KMS-11 (cell line): ENCODE measurements around the gene RBM41.
A peak's percentile ranks its signal among the peaks of the same experiment; 100 is the strongest.
"Not testable (repeated sequence)": the region's sequence is repeated elsewhere in the genome, so short reads cannot be mapped to it uniquely, and the experiment has no call there.

Experiments used
- H2AFZ ChIP-seq: fragments of 200-600 bp; sonication (generic); 2 replicates; pipeline ENCODE4 v1.6.1; 2016; ENCODE audit warnings: antibody characterized with exemption, mixed run types, low read depth
- H3K27ac ChIP-seq: fragments of 200-600 bp; sonication (generic); 2 replicates; pipeline ENCODE4 v1.6.1; 2016; ENCODE audit warnings: mild to moderate bottlenecking, mixed run types
- H3K27me3 ChIP-seq: fragments of 200-600 bp; sonication (generic); 2 replicates; pipeline ENCODE4 v1.6.1; 2017; ENCODE audit warnings: mild to moderate bottlenecking, low read depth, mixed run types, moderate library complexity; ENCODE audit not compliant: insufficient read depth
- H3K36me3 ChIP-seq: fragments of 200-600 bp; sonication (generic); 2 replicates; pipeline ENCODE4 v1.6.1; 2017; ENCODE audit warnings: mild to moderate bottlenecking, mixed run types; ENCODE audit not compliant: insufficient read depth
- H3K4me1 ChIP-seq: fragments of 200-600 bp; sonication (generic); 2 replicates; pipeline ENCODE4 v1.6.1; 2016; ENCODE audit warnings: mild to moderate bottlenecking, low read depth, mixed run types; ENCODE audit not compliant: poor library complexity, severe bottlenecking
- H3K4me2 ChIP-seq: fragments of 200-600 bp; sonication (generic); 2 replicates; pipeline ENCODE4 v1.7.0; 2016; ENCODE audit warnings: mild to moderate bottlenecking, mixed run types
- H3K4me3 ChIP-seq: fragments of 200-600 bp; sonication (generic); IDR thresholded peaks from 2 replicates; pipeline ENCODE4 v1.6.1; 2017; ENCODE audit warnings: low read depth, low read length, mixed read lengths; ENCODE audit not compliant: insufficient read depth
- H3K79me2 ChIP-seq: fragments of 200-600 bp; sonication (generic); 2 replicates; pipeline ENCODE4 v1.6.1; 2016; ENCODE audit warnings: low read depth, mixed run types; ENCODE audit not compliant: insufficient read depth
- H3K9ac ChIP-seq: fragments of 200-600 bp; sonication (generic); 2 replicates; pipeline ENCODE4 v1.6.1; 2016; ENCODE audit warnings: mild to moderate bottlenecking, mixed run types
- H4K20me1 ChIP-seq: fragments of 200-600 bp; sonication (generic); 2 replicates; pipeline ENCODE4 v1.6.1; 2016; ENCODE audit warnings: mild to moderate bottlenecking, mixed run types; ENCODE audit not compliant: insufficient read depth
- TF ChIP-seq, protein P1 (sequence below): fragments of 200-600 bp; sonication (generic); conservative IDR thresholded peaks from 2 replicates; pipeline ENCODE4 v1.6.1; 2017; ENCODE audit warnings: low read depth, mild to moderate bottlenecking, antibody characterized with exemption, low read length, moderate library complexity, mixed read lengths

The RBM41 gene

DNA sequence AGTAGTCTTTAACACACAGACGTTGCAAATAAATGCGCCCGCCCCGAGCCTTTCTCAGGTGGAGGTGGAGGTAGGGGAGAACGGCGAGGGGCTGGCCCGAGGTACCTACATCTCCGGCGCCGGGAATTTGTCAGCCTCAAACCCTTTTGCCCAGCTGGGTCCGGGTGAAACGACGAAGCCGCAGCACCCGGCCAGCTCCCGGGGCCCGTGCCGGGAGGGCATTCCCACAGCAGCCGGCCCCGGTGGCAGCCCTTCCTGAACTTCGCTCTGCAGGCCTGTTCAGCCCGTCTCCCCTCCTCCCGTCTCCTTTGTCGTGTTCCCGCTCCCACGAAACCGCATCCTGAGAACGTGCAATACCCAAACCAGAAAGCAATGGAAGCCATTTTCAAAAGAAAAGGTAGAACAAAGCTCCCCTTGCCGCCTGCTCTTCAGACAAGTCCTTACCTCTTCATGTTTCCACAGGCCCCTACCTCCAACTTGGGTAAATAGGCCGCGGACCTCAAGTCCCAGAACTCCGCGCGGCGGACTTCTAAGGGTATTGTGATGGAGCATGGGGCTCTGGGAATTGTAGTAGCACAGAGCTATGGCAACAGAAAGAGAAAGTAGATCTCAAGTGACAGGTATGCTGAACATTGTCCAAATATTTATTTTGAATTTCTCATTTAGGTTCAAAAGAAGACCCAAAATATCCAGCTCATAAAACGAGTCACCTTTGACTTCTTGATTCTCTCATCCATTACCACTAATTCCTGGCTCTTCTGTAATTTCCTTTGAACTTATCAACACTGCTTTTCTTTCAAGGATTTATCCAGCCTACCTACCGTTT lies at the start of gene RBM41:
Gene RBM41 (minus strand): TSS at position 501 of the 826 bp plus-strand sequence. CDS start 49 bp downstream, at position 452.
- Histone ChIP-seq H3K79me2 (peaks cover 11% of the 10 kb centered on the region; the same call in 1 of the 2 replicates), H3K4me1 (peaks cover 11% of the 10 kb centered on the region), H3K27ac (peak within 1 kb of the TSS; percentile 63), H3K4me2 (peak within 1 kb of the TSS; percentile 70), H3K36me3 (peaks cover 2% of the 10 kb centered on the region; the same call in 1 of the 2 replicates), H3K27me3 (no peaks in the 10 kb centered on the region), H4K20me1 (no peaks in the 10 kb centered on the region), H3K9ac (peak within 1 kb of the TSS; percentile 76), H3K4me3 (no peak within 1 kb of the TSS), H2AFZ (peak within 1 kb of the TSS; percentile 87)
- TF ChIP-seq, protein P1, sequence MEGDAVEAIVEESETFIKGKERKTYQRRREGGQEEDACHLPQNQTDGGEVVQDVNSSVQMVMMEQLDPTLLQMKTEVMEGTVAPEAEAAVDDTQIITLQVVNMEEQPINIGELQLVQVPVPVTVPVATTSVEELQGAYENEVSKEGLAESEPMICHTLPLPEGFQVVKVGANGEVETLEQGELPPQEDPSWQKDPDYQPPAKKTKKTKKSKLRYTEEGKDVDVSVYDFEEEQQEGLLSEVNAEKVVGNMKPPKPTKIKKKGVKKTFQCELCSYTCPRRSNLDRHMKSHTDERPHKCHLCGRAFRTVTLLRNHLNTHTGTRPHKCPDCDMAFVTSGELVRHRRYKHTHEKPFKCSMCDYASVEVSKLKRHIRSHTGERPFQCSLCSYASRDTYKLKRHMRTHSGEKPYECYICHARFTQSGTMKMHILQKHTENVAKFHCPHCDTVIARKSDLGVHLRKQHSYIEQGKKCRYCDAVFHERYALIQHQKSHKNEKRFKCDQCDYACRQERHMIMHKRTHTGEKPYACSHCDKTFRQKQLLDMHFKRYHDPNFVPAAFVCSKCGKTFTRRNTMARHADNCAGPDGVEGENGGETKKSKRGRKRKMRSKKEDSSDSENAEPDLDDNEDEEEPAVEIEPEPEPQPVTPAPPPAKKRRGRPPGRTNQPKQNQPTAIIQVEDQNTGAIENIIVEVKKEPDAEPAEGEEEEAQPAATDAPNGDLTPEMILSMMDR = no peak

DNA sequence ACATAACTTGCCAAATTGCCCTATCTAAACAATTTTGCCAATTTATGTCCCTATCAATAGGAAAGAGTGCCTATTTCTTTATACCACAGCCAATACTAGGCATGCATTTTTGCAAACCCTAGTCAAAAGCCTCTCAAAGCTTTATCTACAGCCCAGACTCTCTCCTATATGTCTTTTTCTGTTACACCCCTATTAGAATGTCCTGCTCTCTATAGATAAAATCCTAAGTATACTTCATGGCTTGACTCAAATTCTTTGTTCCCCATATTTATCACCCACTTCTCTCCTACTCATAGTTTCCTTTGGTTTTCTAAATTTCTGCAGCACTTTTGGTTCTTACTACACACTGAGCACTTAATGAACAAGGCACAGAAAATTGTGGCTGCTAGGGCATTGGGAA lies 49.6 kb upstream of the RBM41 start:
- Histone ChIP-seq H4K20me1 (no peaks in the 10 kb centered on the region), H3K79me2 (no peaks in the 10 kb centered on the region), H3K36me3 (no peaks in the 10 kb centered on the region), H3K27me3 (no peaks in the 10 kb centered on the region), H3K4me2 (no peak overlapping the region), H2AFZ (no peak overlapping the region), H3K27ac (no peak overlapping the region), H3K4me1 (no peaks in the 10 kb centered on the region), H3K9ac (no peak overlapping the region), H3K4me3 (no peak overlapping the region)
- TF ChIP-seq, protein P1 = no peak

DNA sequence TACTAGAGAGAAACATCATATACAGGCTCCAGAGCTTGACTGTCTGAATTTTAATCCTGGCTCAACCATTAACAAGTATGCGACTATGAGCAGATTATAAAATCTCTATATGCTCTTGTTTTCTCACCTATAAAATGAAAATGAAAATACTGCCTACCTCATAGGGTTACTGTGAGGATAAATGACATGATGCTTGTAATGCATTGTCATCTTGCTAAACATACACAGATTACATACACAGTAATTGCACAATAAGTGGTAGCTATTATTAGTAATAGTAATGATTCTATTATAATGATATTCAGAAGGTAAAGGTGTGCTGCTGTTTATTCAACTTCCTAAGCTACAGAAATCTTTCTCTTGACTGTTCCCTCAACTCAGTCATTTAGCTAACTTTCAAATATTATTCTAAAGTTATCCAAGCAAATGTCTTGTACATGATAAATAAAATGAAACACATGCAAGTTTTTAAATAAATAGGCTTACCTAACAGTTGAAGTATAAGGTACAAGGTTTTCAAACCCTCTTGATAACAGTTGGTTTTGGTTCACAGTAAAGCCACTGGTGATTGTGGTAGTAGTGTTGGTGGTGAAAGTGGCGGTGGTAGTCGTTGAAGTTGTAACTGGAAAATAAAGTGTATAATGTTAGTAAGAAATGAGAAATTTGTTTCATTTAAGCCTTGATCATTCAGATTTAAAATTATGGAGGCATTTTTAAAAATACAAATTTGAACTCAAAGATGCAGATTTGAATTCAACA lies 48.7 kb upstream of the RBM41 start:
- Histone ChIP-seq H3K4me3 (no peak overlapping the region), H3K36me3 (no peaks in the 10 kb centered on the region), H3K79me2 (no peaks in the 10 kb centered on the region), H2AFZ (no peak overlapping the region), H4K20me1 (no peaks in the 10 kb centered on the region), H3K27me3 (no peaks in the 10 kb centered on the region), H3K27ac (no peak overlapping the region), H3K9ac (no peak overlapping the region), H3K4me1 (no peaks in the 10 kb centered on the region), H3K4me2 (no peak overlapping the region)
- TF ChIP-seq, protein P1 = no peak

DNA sequence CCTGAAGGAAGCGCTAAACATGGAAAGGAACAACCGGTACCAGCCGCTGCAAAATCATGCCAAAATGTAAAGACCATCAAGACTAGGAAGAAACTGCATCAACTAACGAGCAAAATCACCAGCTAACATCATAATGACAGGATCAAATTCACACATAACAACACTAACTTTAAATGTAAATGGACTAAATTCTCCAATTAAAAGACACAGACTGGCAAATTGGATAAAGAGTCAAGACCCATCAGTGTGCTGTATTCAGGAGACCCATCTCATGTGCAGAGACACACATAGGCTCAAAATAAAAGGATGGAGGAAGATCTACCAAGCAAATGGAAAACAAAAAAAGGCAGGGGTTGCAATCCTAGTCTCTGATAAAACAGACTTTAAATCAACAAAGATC lies 39.0 kb upstream of the RBM41 start:
- H4K20me1 ChIP-seq, H3K36me3 ChIP-seq, H2AFZ ChIP-seq, H3K27ac ChIP-seq, H3K79me2 ChIP-seq, H3K4me1 ChIP-seq, H3K27me3 ChIP-seq, H3K4me2 ChIP-seq, H3K9ac ChIP-seq, H3K4me3 ChIP-seq: not testable (repeated sequence)

DNA sequence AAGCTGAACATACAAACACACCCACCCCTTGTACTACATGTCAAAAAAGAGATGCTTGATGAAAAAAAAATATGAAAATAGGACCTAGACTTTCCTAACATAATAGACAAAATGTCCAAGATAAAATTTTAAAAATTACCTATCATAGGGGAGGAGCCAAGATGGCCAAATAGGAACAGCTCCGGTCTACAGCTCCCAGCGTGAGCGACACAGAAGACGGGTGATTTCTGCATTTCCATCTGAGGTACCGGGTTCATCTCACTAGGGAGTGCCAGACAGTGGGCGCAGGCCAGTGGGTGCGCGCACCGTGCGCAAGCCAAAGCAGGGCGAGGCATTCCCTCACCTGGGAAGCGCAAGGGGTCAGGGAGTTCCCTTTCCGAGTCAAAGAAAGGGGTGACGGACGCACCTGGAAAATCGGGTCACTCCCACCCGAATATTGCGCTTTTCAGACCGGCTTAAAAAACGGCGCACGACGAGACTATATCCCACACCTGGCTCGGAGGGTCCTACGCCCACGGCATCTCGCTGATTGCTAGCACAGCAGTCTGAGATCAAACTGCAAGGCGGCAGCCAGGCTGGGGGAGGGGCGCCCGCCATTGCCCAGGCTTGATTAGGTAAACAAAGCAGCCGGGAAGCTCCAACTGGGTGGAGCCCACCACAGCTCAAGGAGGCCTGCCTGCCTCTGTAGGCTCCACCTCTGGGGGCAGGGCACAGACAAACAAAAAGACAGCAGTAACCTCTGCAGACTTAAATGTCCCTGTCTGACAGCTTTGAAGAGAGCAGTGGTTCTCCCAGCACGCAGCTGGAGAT lies 37.2 kb upstream of the RBM41 start:
- H2AFZ ChIP-seq, H4K20me1 ChIP-seq: not testable (repeated sequence)

More for the DNA sequence above, 37.2 kb upstream of the RBM41 start:
- H3K9ac ChIP-seq, H3K36me3 ChIP-seq, H3K27me3 ChIP-seq, H3K79me2 ChIP-seq, H3K4me3 ChIP-seq, H3K4me1 ChIP-seq, H3K4me2 ChIP-seq, H3K27ac ChIP-seq: not testable (repeated sequence)
